GM12878 (cell line): Measurements from ENCODE around the gene TAS2R16. TPM values are rescaled to one million over a fixed set of nuclear protein-coding genes. Genes with fewer than 3 reads are reported as not detected.

Experiments
- ATAC-seq: fragments of 200-7000 bp; cut with Tn5 transposase; 3 replicates; pipeline ENCODE4 v1.9.1; 2020; ENCODE audit warnings: mild to moderate bottlenecking, moderate library complexity
- BruUV-seq: library from RNA; stranded (reverse); fragments of 400-500 nt; replicated peaks from 2 replicates; lab custom pipeline; 2021; lab: Mats Ljungman, UMichigan
- CTCF ChIA-PET: fragments of 300-600 bp; sonication (Branson Sonifier 250); formaldehyde crosslinking; extraction: SDS; loops from one replicate; lab custom pipeline; 2021; ENCODE audit warnings: inconsistent platforms; lab: Yijun Ruan, JAX
- POLR2A ChIA-PET: fragments of 350-600 bp; formaldehyde crosslinking; extraction: SDS; loops from one replicate; lab custom pipeline; 2021; ENCODE audit warnings: inconsistent platforms; lab: Charles Lee
- RAD21 ChIA-PET: fragments of 300-600 bp; sonication (Branson Sonifier 250); formaldehyde crosslinking; loops from one replicate; lab custom pipeline; 2023; ENCODE audit warnings: antibody characterized with exemption; ENCODE audit not compliant: unreplicated experiment; lab: Charles Lee
- SMC1A ChIA-PET: fragments of 300-600 bp; sonication (Branson Sonifier 250); formaldehyde crosslinking; loops from one replicate; lab custom pipeline; 2023; ENCODE audit not compliant: unreplicated experiment, uncharacterized antibody; lab: Charles Lee
- DNase-seq: peaks from one replicate; pipeline ENCODE4 v3.0.0-alpha.2; 2011; ENCODE audit warnings: low read depth, low spot score
- FAIRE-seq: peaks from 3 replicates; lab custom pipeline; 2011; peaks lifted over from hg19 to GRCh38; lab: Jason Lieb, UNC
- H2AFZ ChIP-seq: 2 replicates; pipeline ENCODE4 v1.6.0; 2011; ENCODE audit warnings: low read depth, low read length, control low read depth; ENCODE audit not compliant: control insufficient read depth
- H3K27ac ChIP-seq: 2 replicates; pipeline ENCODE4 v1.5.1; 2011; ENCODE audit warnings: control low read depth; ENCODE audit not compliant: control insufficient read depth, insufficient read depth
- H3K27me3 ChIP-seq, 2 experiments: replicated peaks in 1 of 2; 2 replicates each; pipeline versions ENCODE4 v1.6.0 to v1.6.1; 2011; ENCODE audit warnings: low read length in 1 of 2; ENCODE audit not compliant: control insufficient read depth in 2 of 2, insufficient read depth in 2 of 2
- H3K36me3 ChIP-seq, 2 experiments: 2 replicates each; pipeline ENCODE4 v1.5.1; 2011; ENCODE audit warnings: low read length in 1 of 2; ENCODE audit not compliant: control insufficient read depth in 2 of 2, insufficient read depth in 2 of 2
- H3K4me1 ChIP-seq: 2 replicates; pipeline ENCODE4 v1.6.1; 2011; ENCODE audit warnings: mild to moderate bottlenecking, low read length, moderate library complexity, mixed read lengths; ENCODE audit not compliant: control insufficient read depth, insufficient read depth
- H3K4me2 ChIP-seq: 2 replicates; pipeline ENCODE4 v1.6.0; 2011; ENCODE audit warnings: control low read depth; ENCODE audit not compliant: control insufficient read depth, insufficient read depth
- H3K4me3 ChIP-seq: fragments of 200-600 bp; sonication (generic); 2 replicates; pipeline ENCODE4 v1.5.1; 2016
- H3K79me2 ChIP-seq: 2 replicates; pipeline ENCODE4 v1.6.0; 2011; ENCODE audit warnings: low read length; ENCODE audit not compliant: control insufficient read depth, insufficient read depth
- H3K9ac ChIP-seq: 2 replicates; pipeline ENCODE4 v1.8.0; 2011; ENCODE audit warnings: low read length, control low read depth, mixed read lengths; ENCODE audit not compliant: control insufficient read depth, insufficient read depth
- H3K9me3 ChIP-seq: replicated peaks from 3 replicates; pipeline ENCODE4 v1.5.1; 2011; ENCODE audit warnings: mild to moderate bottlenecking, low read length; ENCODE audit not compliant: control insufficient read depth, insufficient read depth
- H4K20me1 ChIP-seq: 2 replicates; pipeline ENCODE4 v1.6.0; 2011; ENCODE audit not compliant: control insufficient read depth, insufficient read depth
- ASH2L ChIP-seq: fragments of 300-600, 200-600 bp; sonication (generic); IDR thresholded peaks from 2 replicates; pipeline ENCODE4 v1.6.1; 2017; ENCODE audit warnings: low read depth, mild to moderate bottlenecking, borderline replicate concordance
- ATF7 ChIP-seq: fragments of 450-650 bp; IDR thresholded peaks from 2 replicates; pipeline ENCODE4 v1.6.1; 2016; ENCODE audit warnings: low read depth, mild to moderate bottlenecking
- BRCA1 ChIP-seq: IDR thresholded peaks from 2 replicates; pipeline ENCODE4 v1.6.1; 2011; ENCODE audit warnings: low read depth, low read length, improper control_type of control experiment
- CBX3 ChIP-seq: fragments of 200-600 bp; sonication (generic); IDR thresholded peaks from 2 replicates; pipeline ENCODE4 v1.6.1; 2016; ENCODE audit warnings: low read depth, borderline replicate concordance
- CREB1 ChIP-seq: IDR thresholded peaks from 2 replicates; pipeline ENCODE4 v1.6.1; 2012; ENCODE audit warnings: low read depth, mild to moderate bottlenecking, inconsistent platforms
- FOXM1 ChIP-seq: IDR thresholded peaks from 2 replicates; pipeline ENCODE4 v1.6.1; 2012; ENCODE audit warnings: low read depth, mild to moderate bottlenecking, inconsistent platforms, low read length, moderate library complexity
- HCFC1 ChIP-seq: fragments of 150-350 bp; IDR thresholded peaks from 2 replicates; pipeline ENCODE4 v1.6.1; 2014; ENCODE audit warnings: low read length
- HDGF ChIP-seq: fragments of 450-650 bp; IDR thresholded peaks from 2 replicates; pipeline ENCODE4 v1.6.1; 2016; ENCODE audit warnings: antibody characterized with exemption
- MTA2 ChIP-seq: fragments of 450-650 bp; IDR thresholded peaks from 2 replicates; pipeline ENCODE4 v1.6.1; 2016; ENCODE audit warnings: low read depth, mild to moderate bottlenecking, moderate library complexity
- MTA3 ChIP-seq: IDR thresholded peaks from 2 replicates; pipeline ENCODE4 v1.6.1; 2012; ENCODE audit warnings: low read length, inconsistent platforms, borderline replicate concordance
- NR2F1 ChIP-seq: fragments of 450-650 bp; conservative IDR thresholded peaks from 2 replicates; pipeline ENCODE4 v1.6.1; 2017; ENCODE audit warnings: mild to moderate bottlenecking
- PRDM15 ChIP-seq: fragments of 450-650 bp; formaldehyde crosslinking; IDR thresholded peaks from 2 replicates; pipeline ENCODE4 v1.4.0; 2020; ENCODE audit warnings: mild to moderate bottlenecking, moderate library complexity
- RUNX3 ChIP-seq: IDR thresholded peaks from 2 replicates; pipeline ENCODE4 v1.6.1; 2012; ENCODE audit warnings: low read length, inconsistent platforms
- SP1 ChIP-seq: IDR thresholded peaks from one replicate; pipeline ENCODE4 v1.6.1; 2011; ENCODE audit warnings: low read depth, low read length
- TAF1 ChIP-seq: IDR thresholded peaks from 2 replicates; pipeline ENCODE4 v1.6.1; 2011; ENCODE audit warnings: mild to moderate bottlenecking, low read depth, low read length, borderline replicate concordance
- TCF7 ChIP-seq: IDR thresholded peaks from 2 replicates; pipeline ENCODE4 v1.6.1; 2014; ENCODE audit warnings: antibody characterized with exemption, borderline replicate concordance
- WGBS: methylation state at CpG from one replicate; pipeline ENCODE4 v1.1.6; 2016; ENCODE audit warnings: low lambda C conversion rate; ENCODE audit not compliant: insufficient replicate concordance, insufficient coverage; ENCODE audit errors: missing lambda C conversion rate; 5-methylcytosine and 5-hydroxymethylcytosine counted together
- in situ Hi-C: fragments of 300-500 bp; cut with MboI; formaldehyde crosslinking; loops from 9 replicates; pipeline ENCODE4 v1.14.3; 2018; ENCODE audit warnings: mixed read lengths
- intact Hi-C: fragments of 100-400 bp; cut with micrococcal nuclease; formaldehyde crosslinking; loops from one replicate; pipeline ENCODE4 v1.14.2; 2022; ENCODE audit not compliant: unreplicated experiment
- polyA plus RNA-seq, 11 experiments: library from polyadenylated mRNA; depleted of rRNA in 4 of 11; unstranded in 6 of 11; stranded (reverse) in 5 of 11; fragments of >200 nt; fragmentation: Nextera tagmentation in 4 of 11; fragmentation: Illumina TruSeq in 1 of 11; extraction: Ambion mirVana in 4 of 11; extraction: Trizol in 1 of 11; gene quantifications; 1 replicate in 1 of 11; 2 replicates in 10 of 11; pipeline versions ENCODE4 v1.2.1 to v1.2.3, GENCODE V29; 2011 to 2016; ENCODE audit warnings: inconsistent platforms in 2 of 11, missing spikeins in 2 of 11, low read depth in 1 of 11
- total RNA-seq, 4 experiments: library from RNA; depleted of rRNA in 3 of 4; stranded (reverse); fragments of >200 nt in 3 of 4; fragmentation: Illumina TruSeq in 1 of 4; extraction: Trizol in 1 of 4; gene quantifications; 2 replicates each; pipeline versions ENCODE4 v1.2.1 to v1.2.3, GENCODE V29; 2013 to 2021

TAS2R16 gene
- total and polyA plus RNA-seq, 10 of the 15 experiments (the other 5 are each of a cell fraction or from before 2014, with no cell fraction given): not detected

- no peak for TF ChIP-seq PRDM15
- TF ChIP-seq HDGF: no peak
- no peak for TF ChIP-seq CREB1
- TF ChIP-seq MTA2: no peak
- TF ChIP-seq TAF1: no peak
- TF ChIP-seq CBX3: no peak
- no peak for TF ChIP-seq SP1
- TF ChIP-seq ASH2L: no peak
These were observed 23.4 kb downstream of the TAS2R16 start (continued) for GRCh38 chr7:122972056-122972455.

- RAD21 ChIA-PET: interaction anchor here (1.9 kb wide), 1 partner anchor 11 kb away, joined by 4 read pairs; no protein-coding TSS in a partner anchor
- CTCF ChIA-PET: interaction anchor here (1.2 kb wide), 1 partner anchor 9 kb away, joined by 4 read pairs; no protein-coding TSS in a partner anchor
These were observed 24.5 kb downstream of the TAS2R16 start for GRCh38 chr7:122970740-122971725.

More at GRCh38 chr7:122970740-122971725, 24.5 kb downstream of the TAS2R16 start:
- Histone ChIP-seq H3K4me1 (no peaks in the 10 kb centered on the region), H3K9me3 (no peaks in the 10 kb centered on the region)
- no peak for TF ChIP-seq FOXM1
- TF ChIP-seq TCF7: no peak
- TF ChIP-seq BRCA1: no peak
- TF ChIP-seq MTA3: no peak
- TF ChIP-seq RUNX3: no peak
- no peak for TF ChIP-seq NR2F1
- TF ChIP-seq HCFC1: no peak
- TF ChIP-seq CREB1: no peak
- TF ChIP-seq ATF7: no peak
- TF ChIP-seq, all 136 proteins: peak for 0
- H3K36me3 ChIP-seq: no peaks in the 10 kb centered on the region
- H3K27me3 ChIP-seq: no peaks in the 10 kb centered on the region; a peak in 1 of 4 replicates
- in situ Hi-C loops (no loop called here), intact Hi-C loops (no loop called here)
- FAIRE-seq: no peak
- SMC1A ChIA-PET: interaction anchor here (1.0 kb wide), 2 partner anchors 11 to 412 kb away, joined by 3 read pairs; no protein-coding TSS in a partner anchor
- no peak for DNase-seq
- H3K79me2 ChIP-seq: no peaks in the 10 kb centered on the region
- no peaks in the 10 kb centered on the region for H4K20me1 ChIP-seq
- no peak for ATAC-seq
- no peak overlapping the region for H3K4me2 ChIP-seq
- no peak overlapping the region for H3K4me3 ChIP-seq
- POLR2A ChIA-PET: no interaction called here
- WGBS: 10% methylated on average over 6 of the region's 6 CpGs
- H3K27ac ChIP-seq: no peak overlapping the region
- no TSS peak for BruUV-seq
- H3K9ac ChIP-seq: no peak overlapping the region
- H2AFZ ChIP-seq: no peak overlapping the region
